ENCODE data around the gene RFNG.

The RFNG gene

GRCh38 chr17:82076785-82077591 lies 25.4 kb upstream of the RFNG start:
- DNase-seq: no peak

- no peak for DNase-seq
These were observed 24.6 kb upstream of the RFNG start for GRCh38 chr17:82076018-82076784.

DNA sequence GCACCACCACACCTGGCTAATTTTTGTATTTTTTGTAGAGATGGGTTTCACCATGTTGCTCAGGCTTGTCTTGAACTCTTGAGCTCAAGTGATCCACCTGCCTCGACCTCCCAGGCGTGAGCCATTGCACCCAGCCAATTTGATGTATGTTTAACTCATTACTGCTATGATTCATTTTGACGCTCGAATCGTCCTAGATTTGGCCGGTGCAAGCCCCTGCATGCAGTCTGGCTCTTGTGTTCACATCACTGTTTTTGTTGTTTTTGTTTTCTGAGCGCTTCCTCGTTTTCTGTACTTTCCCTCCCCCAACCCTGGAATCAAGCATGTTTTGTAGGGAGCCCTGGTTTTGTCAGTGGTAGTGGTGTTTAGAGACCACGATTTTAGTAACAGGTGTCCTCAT lies 21.8 kb upstream of the RFNG start:
- no peak for DNase-seq

DNA sequence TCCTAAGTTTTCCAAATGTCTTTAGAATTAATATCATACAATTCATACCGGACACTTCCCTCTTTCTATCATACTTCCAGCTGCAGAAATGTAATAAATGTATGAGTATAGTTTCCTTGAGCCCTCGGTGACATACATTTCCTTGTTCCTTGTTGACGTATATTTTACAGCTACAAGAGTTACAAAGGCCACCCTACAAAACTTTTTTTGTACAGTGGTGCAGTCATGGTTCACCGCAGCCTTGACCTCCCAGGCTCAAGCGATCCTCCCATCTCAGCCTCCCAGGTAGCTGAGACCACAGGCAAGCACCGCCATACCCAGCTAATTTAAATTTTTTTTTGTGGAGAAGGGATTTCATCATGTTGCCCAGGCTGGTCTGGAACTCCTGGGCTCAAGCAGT lies 21.2 kb upstream of the RFNG start:
- no peak for DNase-seq

DNA sequence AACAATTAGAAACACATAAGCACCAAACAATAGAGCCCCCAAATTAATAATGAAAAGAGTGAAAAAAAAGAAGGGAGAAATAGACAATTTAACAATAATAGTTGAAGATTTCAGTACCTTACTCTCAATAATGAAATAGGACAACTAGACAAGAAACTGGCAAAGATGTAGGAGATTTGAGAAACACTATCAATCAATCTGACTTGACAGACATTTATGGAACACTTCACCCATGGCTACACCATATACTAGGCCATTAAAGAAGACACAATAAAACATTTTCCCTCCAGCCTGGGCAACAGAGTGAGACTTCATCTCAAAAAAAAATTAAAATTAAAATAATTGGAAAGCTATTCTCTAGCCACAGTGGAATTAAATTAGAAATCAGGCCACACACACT lies 19.0 kb upstream of the RFNG start:
- DNase-seq: no peak

DNA sequence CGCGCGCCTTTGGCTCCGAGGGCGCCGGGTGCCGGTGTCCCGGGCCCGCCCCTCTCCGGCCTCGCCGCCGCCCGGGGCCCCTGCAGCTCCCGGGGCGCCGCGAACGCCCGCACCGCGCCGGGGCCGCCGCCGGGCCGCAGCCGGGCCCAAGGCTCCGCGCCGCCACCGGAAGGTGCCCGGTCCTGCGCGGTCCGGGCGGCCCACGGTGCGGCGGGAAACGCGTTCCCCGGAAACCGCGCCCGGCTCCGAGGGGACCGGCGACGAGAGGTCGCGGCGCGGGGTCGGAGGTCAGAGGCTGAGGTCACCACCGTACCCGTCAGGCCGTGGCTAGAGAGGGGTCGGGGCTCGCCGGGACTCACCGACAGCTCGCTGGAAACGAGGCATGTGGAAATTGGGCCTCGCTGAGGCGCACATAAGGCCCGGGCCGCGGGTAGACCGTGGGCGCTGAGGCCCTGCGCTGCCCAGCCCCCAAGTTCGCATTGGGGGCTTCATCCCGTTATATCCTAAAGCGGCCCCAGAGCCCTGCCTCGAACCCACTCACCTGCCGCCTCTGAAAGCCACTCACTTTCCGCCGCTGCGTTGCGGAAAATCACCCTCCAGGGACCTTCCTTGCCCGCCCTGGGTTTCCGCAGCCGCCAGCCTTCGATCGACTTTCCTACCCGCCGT lies 14.2 kb upstream of the RFNG start, which contains the start of gene DUS1L:
DUS1L (minus strand) TSS at position 167 of the 666 bp plus-strand sequence. CDS start 745 bp downstream, outside the sequence.
- DNase-seq: no peak

DNA sequence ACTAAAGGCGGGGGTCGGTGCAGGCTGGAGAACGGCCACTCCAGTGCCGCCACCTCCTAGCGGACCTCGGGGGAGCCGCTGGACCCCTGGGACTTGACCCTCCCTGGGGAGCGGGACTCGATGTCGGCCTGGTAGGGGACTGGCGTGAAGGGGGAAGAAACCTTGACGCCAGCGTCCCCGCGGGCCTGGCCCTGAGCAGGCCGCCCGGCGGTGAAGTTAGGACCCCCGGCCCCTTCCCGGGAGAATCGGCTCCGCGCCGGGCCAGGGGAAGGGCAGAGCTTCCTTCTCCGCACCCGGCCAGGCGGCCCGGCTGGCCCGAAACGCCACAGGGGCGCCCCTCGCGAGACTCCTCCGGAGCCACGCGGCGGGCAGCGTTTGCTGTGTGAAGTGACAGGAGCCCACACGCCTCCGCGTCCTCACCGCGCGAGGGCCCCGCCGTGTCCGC lies 13.6 kb upstream of the RFNG start:
- DNase-seq: no peak

DNA sequence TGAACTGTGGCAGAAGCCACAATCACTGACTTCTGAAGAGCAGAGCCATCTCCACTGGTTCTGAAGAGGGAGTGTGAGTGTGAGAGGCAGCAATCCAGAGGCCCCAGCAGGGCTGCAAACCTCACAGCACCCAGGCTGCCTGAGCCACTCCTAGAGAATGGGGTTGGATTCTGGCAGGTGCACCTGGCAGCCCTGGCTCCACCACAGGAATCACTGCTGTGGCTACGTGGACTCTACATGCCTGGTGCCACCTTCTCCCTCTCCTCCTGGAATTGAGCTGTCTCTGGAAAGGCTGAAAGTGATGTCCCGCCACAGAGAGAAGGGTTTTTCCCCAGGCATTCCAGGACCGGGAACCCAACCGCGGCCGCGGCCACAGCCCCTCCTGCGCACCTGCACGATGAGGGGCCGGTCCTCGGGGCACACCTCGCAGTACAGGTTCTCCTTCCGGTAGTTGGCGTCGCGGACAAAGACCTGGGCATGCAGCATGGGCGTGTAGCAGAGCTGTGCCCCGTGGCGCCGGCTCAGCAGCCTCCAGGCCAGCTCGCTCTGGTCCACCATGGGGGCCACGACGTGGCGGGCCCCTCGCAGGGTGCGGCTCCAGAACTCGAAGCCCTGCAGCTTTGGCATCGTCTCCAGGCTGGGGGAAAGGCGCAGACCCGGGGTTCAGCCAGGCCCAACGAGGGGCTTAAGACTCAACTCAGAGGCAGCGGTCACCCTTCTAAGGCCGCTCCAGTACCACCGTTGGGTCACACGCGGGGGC lies 13.0 kb upstream of the RFNG start:
- no peak for DNase-seq

GRCh38 chr17:82063424-82064415 lies 12.1 kb upstream of the RFNG start:
- DNase-seq: no peak

DNA sequence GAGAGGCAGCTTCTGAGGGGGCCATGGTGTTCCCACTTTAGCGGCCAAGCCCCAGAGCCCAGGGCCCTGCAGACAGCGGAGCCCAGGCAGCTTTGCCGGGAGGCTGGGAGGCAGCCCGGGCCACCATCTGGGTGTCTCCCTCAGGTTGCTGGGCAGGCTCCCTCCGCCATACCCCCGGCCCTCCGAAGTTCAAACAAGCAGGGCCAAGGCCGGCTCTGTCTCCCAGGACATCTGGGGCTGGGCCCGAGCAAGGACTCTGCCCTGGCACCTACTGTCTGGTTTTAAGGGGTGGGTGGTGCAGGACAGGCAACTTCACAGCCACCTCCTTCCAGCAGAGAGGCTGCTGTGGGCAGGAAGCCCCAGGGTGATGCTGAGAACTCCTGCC lies 11.4 kb upstream of the RFNG start:
- no peak for DNase-seq

DNA sequence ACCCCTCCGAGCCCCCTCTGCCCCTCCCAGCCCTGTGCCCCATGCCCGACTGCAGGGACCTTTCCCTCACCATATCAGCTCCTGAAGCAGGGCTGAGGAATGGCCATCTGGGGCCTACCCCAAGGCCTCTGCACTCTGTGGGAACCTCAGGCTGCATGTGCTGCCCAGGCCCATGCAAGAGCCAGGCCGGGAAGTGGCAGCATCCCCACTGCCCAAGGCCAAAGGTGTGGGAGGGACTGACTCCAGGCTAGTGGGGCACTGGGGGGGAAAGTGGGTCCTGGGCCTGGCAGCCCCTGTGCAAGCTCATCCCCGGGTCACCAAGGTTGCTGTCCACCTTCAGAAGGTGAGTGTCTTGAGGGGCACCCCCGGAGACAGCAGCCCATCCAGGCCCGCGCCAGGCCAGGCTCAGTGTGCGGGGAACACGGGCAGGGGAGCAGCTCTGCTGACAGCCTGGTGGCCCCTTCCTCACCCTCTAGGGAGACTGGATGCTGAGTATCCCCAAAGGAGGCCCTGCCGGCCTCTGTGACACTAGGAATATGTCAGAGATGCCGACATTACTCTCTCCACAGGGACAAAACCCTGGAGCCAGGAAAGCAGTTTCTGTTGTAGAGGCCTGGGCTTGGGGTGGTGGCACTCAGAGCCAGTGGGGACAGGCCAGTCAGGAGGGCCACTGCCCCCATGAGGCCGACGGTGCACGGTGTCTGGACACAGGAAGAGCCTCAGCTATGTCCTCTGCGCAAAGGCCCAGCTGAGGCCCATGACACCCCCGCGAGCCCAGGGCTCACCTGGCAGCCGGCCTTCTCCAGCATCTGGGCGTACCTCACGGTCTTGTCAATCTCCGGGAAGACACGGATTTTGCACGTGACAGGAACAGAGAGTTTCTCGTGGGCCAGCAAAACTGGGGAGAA lies 10.7 kb upstream of the RFNG start:
- no peak for DNase-seq

DNA sequence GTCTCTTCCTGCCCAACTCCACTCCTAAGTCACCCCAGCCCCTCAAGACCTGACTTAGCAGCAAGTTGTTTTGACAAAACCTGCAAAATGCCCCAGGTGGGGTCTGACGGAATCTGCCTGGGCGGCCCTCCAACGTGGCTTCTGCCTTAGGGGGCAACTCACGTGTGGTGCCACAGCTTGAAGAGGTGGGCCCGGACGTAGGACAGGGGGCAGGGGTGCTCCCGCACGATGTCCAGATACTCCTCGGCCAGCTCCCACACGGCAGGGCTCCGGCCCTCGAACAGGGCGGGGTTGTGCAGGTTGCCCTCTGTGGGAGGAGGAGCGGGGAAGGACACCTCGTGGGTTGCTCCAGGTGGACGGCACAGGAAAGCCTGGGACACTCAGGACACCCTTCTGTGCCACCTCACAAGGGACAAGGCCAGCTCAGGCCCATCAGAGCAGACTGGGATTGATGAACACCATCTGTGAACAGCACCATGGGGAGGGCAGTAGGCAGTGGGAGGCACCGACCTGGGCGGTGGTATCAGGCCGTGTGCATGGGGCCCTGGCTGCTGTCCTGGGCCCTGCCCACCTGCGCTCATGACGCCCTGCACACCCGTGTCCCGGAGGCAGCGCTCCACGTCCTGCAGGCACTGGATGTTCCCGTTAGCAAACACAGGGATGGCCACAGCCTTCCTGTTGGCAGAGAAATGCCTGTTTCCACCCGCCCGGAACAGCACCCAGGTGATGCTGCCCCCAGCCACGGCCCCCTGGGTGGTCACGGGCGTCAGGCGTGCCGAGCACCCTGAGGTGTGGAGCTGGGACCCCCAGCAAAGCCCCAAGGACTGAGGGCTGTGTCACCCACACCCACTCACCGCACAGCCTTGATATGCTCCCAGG lies 9.7 kb upstream of the RFNG start:
- no peak for DNase-seq

DNA sequence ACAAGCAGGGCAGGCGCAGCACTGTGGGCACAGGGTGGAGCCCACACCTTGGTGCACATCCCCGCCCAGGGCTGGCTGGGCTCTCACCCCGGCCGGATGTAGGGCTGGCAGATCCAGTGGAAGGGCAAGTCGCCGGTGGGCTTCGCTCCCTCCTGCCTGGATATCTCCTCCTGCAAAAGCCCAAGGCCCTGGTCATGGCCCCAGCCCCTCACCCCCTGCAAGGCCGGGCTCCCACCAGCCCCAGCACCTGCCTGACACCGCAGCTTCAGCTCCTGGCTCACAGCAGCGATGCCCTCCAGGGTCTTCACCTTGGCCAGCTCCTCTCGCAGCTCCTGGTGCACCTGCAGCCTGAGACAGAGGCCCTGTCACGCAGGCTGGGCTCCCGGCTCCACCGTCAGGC lies 9.0 kb upstream of the RFNG start:
- DNase-seq: no peak

DNA sequence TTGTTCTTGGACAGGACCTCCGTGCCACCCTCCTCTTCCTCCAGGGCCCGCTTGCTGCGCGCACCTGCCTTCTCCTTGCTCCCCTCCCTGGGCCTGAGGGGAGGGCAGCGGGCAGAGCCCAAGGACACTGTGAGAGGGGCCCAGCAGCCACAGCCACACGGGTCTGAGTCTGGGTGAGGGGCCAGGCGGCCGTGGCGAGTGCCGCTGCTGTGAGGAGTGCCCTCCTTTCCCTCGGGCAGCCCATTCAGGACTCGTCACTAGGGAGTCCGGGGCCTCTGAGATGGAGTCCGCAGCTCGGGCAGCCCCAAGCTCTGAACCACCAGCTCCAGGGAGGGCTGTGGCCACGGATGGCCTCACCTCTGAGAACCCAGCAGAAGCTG lies 8.4 kb upstream of the RFNG start:
- no peak for DNase-seq

- no peak for DNase-seq
These were observed 7.8 kb upstream of the RFNG start for GRCh38 chr17:82059272-82060000.

- no peak for DNase-seq
These were observed 7.2 kb upstream of the RFNG start for GRCh38 chr17:82058855-82059249.

DNA sequence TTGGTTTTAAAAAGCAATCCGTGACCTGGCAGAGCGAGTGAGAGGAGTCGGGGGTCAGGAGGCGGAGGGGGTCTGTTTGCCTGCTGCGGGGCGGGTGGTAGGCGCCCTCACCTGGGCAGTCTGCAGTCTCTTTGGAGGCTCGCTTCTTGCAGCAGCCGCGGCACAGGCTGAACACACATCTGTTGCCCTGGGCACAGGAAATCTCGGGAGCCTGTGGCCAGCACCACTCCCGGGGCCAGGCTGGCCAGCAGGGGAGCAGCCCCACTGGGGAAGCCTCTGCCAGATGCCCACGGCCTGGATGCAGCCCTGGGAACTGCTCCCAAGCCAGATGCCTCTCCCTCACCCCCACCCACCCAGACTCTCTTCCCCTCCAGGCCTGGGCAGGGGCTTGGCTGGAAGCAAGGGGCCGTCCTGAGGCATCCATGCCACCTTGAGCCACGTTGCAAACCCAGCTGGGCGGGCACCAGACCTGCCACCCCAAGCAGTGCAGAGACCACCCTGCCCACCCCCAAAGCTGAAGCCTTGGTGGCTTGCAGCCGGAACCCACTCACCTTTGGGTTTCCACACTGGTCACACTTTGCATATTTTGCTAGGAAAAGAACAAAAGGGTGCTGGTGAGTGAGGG lies 6.7 kb upstream of the RFNG start:
- DNase-seq: no peak
